ENCODE measurements around the gene ZNF440. TPM values are rescaled to one million over a fixed set of nuclear protein-coding genes. Genes with fewer than 3 reads are reported as not detected.
A peak's percentile ranks its signal among the peaks of the same experiment; 100 is the strongest.

Gene ZNF440
- total RNA-seq, 1 experiment from 2014 or later: 11.9 TPM

- intact Hi-C loops (cut with micrococcal nuclease): no loop called here
- Histone ChIP-seq H3K4me3 (ENCODE audit: low read length) (no peak overlapping the region), H3K4me2 (ENCODE audit: low read length) (no peak overlapping the region), H3F3A (ENCODE audit: low read length, unreplicated experiment) (no peaks in the 10 kb centered on the region), H3K27me3 (ENCODE audit: low read length) (no peaks in the 10 kb centered on the region), H3K36me3 (ENCODE audit: low read depth, low read length) (no peaks in the 10 kb centered on the region), H3K9me3 (ENCODE audit: low read length) (peaks cover 22% of the 10 kb centered on the region), H3K4me1 (ENCODE audit: insufficient read depth, low read length) (no peaks in the 10 kb centered on the region), H3K79me2 (ENCODE audit: low read length) (no peaks in the 10 kb centered on the region), H3K9ac (ENCODE audit: low read length) (no peak overlapping the region), H2AFZ (ENCODE audit: low read length) (no peak overlapping the region), H3K27ac (ENCODE audit: low read length) (no peak overlapping the region), H4K20me1 (ENCODE audit: low read length) (no peaks in the 10 kb centered on the region), H3K9me2 (replicated peaks; ENCODE audit: low read length) (no peaks in the 10 kb centered on the region)
- TF ChIP-seq EZH2phosphoT487 (IDR thresholded peaks at IDR 0.05; ENCODE audit: borderline replicate concordance, low read length): no peak
- TF ChIP-seq EZH2 (IDR thresholded peaks at IDR 0.05; ENCODE audit: low read length, unreplicated experiment): no peak
- TF ChIP-seq CTCF (conservative IDR thresholded peaks at IDR 0.05; ENCODE audit: low read depth, low read length): no peak
- ChIA-PET POLR2A (ENCODE audit: unreplicated experiment) (no interaction called here), CTCF (interaction anchor here (0.6 kb wide), 1 partner anchor 168 kb away, joined by 3 read pairs; no protein-coding TSS in a partner anchor)
- ATAC-seq: no peak
- BruUV-seq (replicated peaks): no TSS peak
- DNase-seq: no peak
Observed at GRCh38 chr19:11880598-11880997, 66.5 kb downstream of the ZNF440 start.

GRCh38 chr19:11881151-11881800 is 67.2 kb downstream of the ZNF440 start:
- POLR2A ChIA-PET (ENCODE audit: unreplicated experiment): no interaction called here
- H3K9me3 ChIP-seq (ENCODE audit: low read length): peaks cover 20% of the 10 kb centered on the region
- CTCF ChIA-PET: interaction anchor here (0.6 kb wide), 1 partner anchor 168 kb away, joined by 3 read pairs; no protein-coding TSS in a partner anchor

More at GRCh38 chr19:11881151-11881800, 67.2 kb downstream of the ZNF440 start:
- Histone ChIP-seq H3K9ac (ENCODE audit: low read length) (no peak overlapping the region), H3K9me2 (replicated peaks; ENCODE audit: low read length) (no peaks in the 10 kb centered on the region), H3K79me2 (ENCODE audit: low read length) (no peaks in the 10 kb centered on the region), H3K27me3 (ENCODE audit: low read length) (no peaks in the 10 kb centered on the region), H3K36me3 (ENCODE audit: low read depth, low read length) (no peaks in the 10 kb centered on the region), H2AFZ (ENCODE audit: low read length) (no peak overlapping the region), H3K4me2 (ENCODE audit: low read length) (no peak overlapping the region), H3K4me3 (ENCODE audit: low read length) (no peak overlapping the region), H3F3A (ENCODE audit: low read length, unreplicated experiment) (no peaks in the 10 kb centered on the region), H4K20me1 (ENCODE audit: low read length) (no peaks in the 10 kb centered on the region), H3K27ac (ENCODE audit: low read length) (no peak overlapping the region), H3K4me1 (ENCODE audit: insufficient read depth, low read length) (no peaks in the 10 kb centered on the region)
- ATAC-seq: peak; percentile 29; the same call in 1 of the 2 replicates
- no peak for TF ChIP-seq EZH2phosphoT487 (IDR thresholded peaks at IDR 0.05; ENCODE audit: borderline replicate concordance, low read length)
- peak; percentile 61 for TF ChIP-seq CTCF (conservative IDR thresholded peaks at IDR 0.05; ENCODE audit: low read depth, low read length)
- BruUV-seq (replicated peaks): no TSS peak
- intact Hi-C loops (cut with micrococcal nuclease): no loop called here
- DNase-seq: peak; percentile 56

All from PC-3 (cell line).